ENCODE data around the gene NFKBIL1.

NFKBIL1 gene

GRCh38 chr6:31525553-31525931 is 21.9 kb upstream of the NFKBIL1 start:
- no peak overlapping the region for H4K91ac ChIP-seq (ENCODE audit: low read depth, low read length, poor library complexity)
- no peaks in the 10 kb centered on the region for H3K27me3 ChIP-seq (ENCODE audit: control insufficient read depth in 3 of 3, insufficient read depth in 3 of 3, low read depth in 1 of 3, low read length in 3 of 3)
- no peak overlapping the region for H2BK15ac ChIP-seq (ENCODE audit: low read length)
- H2BK12ac ChIP-seq (ENCODE audit: low read length) = no peak overlapping the region
- no peak overlapping the region for H3K23ac ChIP-seq (ENCODE audit: low read depth, low read length, poor library complexity)
- no peak overlapping the region for H2BK5ac ChIP-seq (ENCODE audit: low read length)
- no peak overlapping the region for H4K8ac ChIP-seq (ENCODE audit: low read depth, low read length)
- H3K79me1 ChIP-seq (ENCODE audit: low read depth, low read length) = no peaks in the 10 kb centered on the region
- no peak overlapping the region for H3K4me3 ChIP-seq (ENCODE audit: low read length in 2 of 2)
- H3K4ac ChIP-seq (ENCODE audit: low read length) = no peak overlapping the region
- peaks cover 0 to 2% of the 10 kb centered on the region in 2 donors for H3K9me3 ChIP-seq (replicated peaks in 1 of 2; ENCODE audit: control insufficient read depth in 2 of 2, insufficient read depth in 1 of 2, low read depth in 1 of 2, low read length in 2 of 2)
- H3K18ac ChIP-seq (ENCODE audit: low read length) = no peak overlapping the region
- no peak overlapping the region for H3K9ac ChIP-seq (ENCODE audit: low read depth, low read length, poor library complexity)
- peaks cover 7 to 13% of the 10 kb centered on the region in 2 donors for H3K36me3 ChIP-seq (replicated peaks in 1 of 2; ENCODE audit: control insufficient read depth in 2 of 2, insufficient read depth in 2 of 2, low read length in 2 of 2)
- peaks cover 0 to 2% of the 10 kb centered on the region in 2 donors for H3K4me1 ChIP-seq (ENCODE audit: control insufficient read depth in 2 of 2, insufficient read depth in 1 of 2, low read depth in 1 of 2, low read length in 2 of 2)
- H3K14ac ChIP-seq (ENCODE audit: low read length) = no peak overlapping the region
- H2BK120ac ChIP-seq (ENCODE audit: low read depth, low read length) = no peak overlapping the region
- H2AFZ ChIP-seq (ENCODE audit: low read length) = no peak overlapping the region
- H3K4me2 ChIP-seq (ENCODE audit: insufficient read depth, low read length, poor library complexity, severe bottlenecking) = no peak overlapping the region
- no CpG with 5 or more reads among the region's 8 CpGs for WGBS, 2 donors (ENCODE audit: extremely low coverage in 2 of 2, insufficient read length in 2 of 2, insufficient replicate concordance in 1 of 2)
- no peak overlapping the region for H3K27ac ChIP-seq (replicated peaks; ENCODE audit: low read length)
- H2AK5ac ChIP-seq (ENCODE audit: low read depth, low read length) = no peak overlapping the region
- no peak for DNase-seq (ENCODE audit: low spot score)

GRCh38 chr6:31525932-31526591 is 21.3 kb upstream of the NFKBIL1 start:
- no peak overlapping the region for H3K27ac ChIP-seq (replicated peaks; ENCODE audit: low read length)
- no peak overlapping the region for H3K18ac ChIP-seq (ENCODE audit: low read length)
- H3K4me2 ChIP-seq (ENCODE audit: insufficient read depth, low read length, poor library complexity, severe bottlenecking) = no peak overlapping the region
- no peak overlapping the region for H3K4ac ChIP-seq (ENCODE audit: low read length)
- WGBS, 2 donors (ENCODE audit: extremely low coverage in 2 of 2, insufficient read length in 2 of 2, insufficient replicate concordance in 1 of 2) = no CpG with 5 or more reads among the region's 4 CpGs
- H3K36me3 ChIP-seq (replicated peaks in 1 of 2; ENCODE audit: control insufficient read depth in 2 of 2, insufficient read depth in 2 of 2, low read length in 2 of 2) = peaks cover 12 to 18% of the 10 kb centered on the region in 2 donors
- H3K79me1 ChIP-seq (ENCODE audit: low read depth, low read length) = no peaks in the 10 kb centered on the region
- no peak overlapping the region for H2AFZ ChIP-seq (ENCODE audit: low read length)
- H4K8ac ChIP-seq (ENCODE audit: low read depth, low read length) = no peak overlapping the region
- H2BK5ac ChIP-seq (ENCODE audit: low read length) = no peak overlapping the region
- no peak overlapping the region for H2BK12ac ChIP-seq (ENCODE audit: low read length)
- no peak overlapping the region for H4K91ac ChIP-seq (ENCODE audit: low read depth, low read length, poor library complexity)
- no peak for DNase-seq (ENCODE audit: low spot score)
- H3K4me3 ChIP-seq (ENCODE audit: low read length in 2 of 2) = no peak overlapping the region
- H2BK15ac ChIP-seq (ENCODE audit: low read length) = no peak overlapping the region
- H2AK5ac ChIP-seq (ENCODE audit: low read depth, low read length) = no peak overlapping the region
- H3K4me1 ChIP-seq (ENCODE audit: control insufficient read depth in 2 of 2, insufficient read depth in 1 of 2, low read depth in 1 of 2, low read length in 2 of 2) = peaks cover 0 to 2% of the 10 kb centered on the region in 2 donors
- no peak overlapping the region for H3K9ac ChIP-seq (ENCODE audit: low read depth, low read length, poor library complexity)
- H2BK120ac ChIP-seq (ENCODE audit: low read depth, low read length) = no peak overlapping the region
- H3K9me3 ChIP-seq (replicated peaks in 1 of 2; ENCODE audit: control insufficient read depth in 2 of 2, insufficient read depth in 1 of 2, low read depth in 1 of 2, low read length in 2 of 2) = peaks cover 0 to 2% of the 10 kb centered on the region in 2 donors
- H3K14ac ChIP-seq (ENCODE audit: low read length) = no peak overlapping the region
- no peaks in the 10 kb centered on the region for H3K27me3 ChIP-seq (ENCODE audit: control insufficient read depth in 3 of 3, insufficient read depth in 3 of 3, low read depth in 1 of 3, low read length in 3 of 3)
- no peak overlapping the region for H3K23ac ChIP-seq (ENCODE audit: low read depth, low read length, poor library complexity)

- Histone ChIP-seq H3K4me3 (ENCODE audit: low read length in 2 of 2) (no peak overlapping the region), H2BK5ac (ENCODE audit: low read length) (no peak overlapping the region), H3K27ac (replicated peaks; ENCODE audit: low read length) (peak overlapping the region; percentile 0), H3K18ac (ENCODE audit: low read length) (no peak overlapping the region), H3K27me3 (ENCODE audit: control insufficient read depth in 3 of 3, insufficient read depth in 3 of 3, low read depth in 1 of 3, low read length in 3 of 3) (no peaks in the 10 kb centered on the region), H3K9me3 (replicated peaks in 1 of 2; ENCODE audit: control insufficient read depth in 2 of 2, insufficient read depth in 1 of 2, low read depth in 1 of 2, low read length in 2 of 2) (peaks cover 0 to 2% of the 10 kb centered on the region in 2 donors), H2BK12ac (ENCODE audit: low read length) (no peak overlapping the region), H2AFZ (ENCODE audit: low read length) (no peak overlapping the region), H3K4me1 (ENCODE audit: control insufficient read depth in 2 of 2, insufficient read depth in 1 of 2, low read depth in 1 of 2, low read length in 2 of 2) (peaks cover 0 to 2% of the 10 kb centered on the region in 2 donors), H2BK120ac (ENCODE audit: low read depth, low read length) (no peak overlapping the region), H4K91ac (ENCODE audit: low read depth, low read length, poor library complexity) (no peak overlapping the region), H3K14ac (ENCODE audit: low read length) (no peak overlapping the region), H2BK15ac (ENCODE audit: low read length) (no peak overlapping the region), H4K8ac (ENCODE audit: low read depth, low read length) (no peak overlapping the region), H3K79me1 (ENCODE audit: low read depth, low read length) (no peaks in the 10 kb centered on the region), H3K4me2 (ENCODE audit: insufficient read depth, low read length, poor library complexity, severe bottlenecking) (no peak overlapping the region), H3K23ac (ENCODE audit: low read depth, low read length, poor library complexity) (no peak overlapping the region), H3K4ac (ENCODE audit: low read length) (no peak overlapping the region), H3K9ac (ENCODE audit: low read depth, low read length, poor library complexity) (no peak overlapping the region), H3K36me3 (replicated peaks in 1 of 2; ENCODE audit: control insufficient read depth in 2 of 2, insufficient read depth in 2 of 2, low read length in 2 of 2) (peaks cover 28 to 41% of the 10 kb centered on the region in 2 donors), H2AK5ac (ENCODE audit: low read depth, low read length) (no peak overlapping the region)
- no CpG with 5 or more reads among the region's 4 CpGs for WGBS, 2 donors (ENCODE audit: extremely low coverage in 2 of 2, insufficient read length in 2 of 2, insufficient replicate concordance in 1 of 2)
- no peak for DNase-seq (ENCODE audit: low spot score)
Observed at GRCh38 chr6:31528307-31528777, 19.1 kb upstream of the NFKBIL1 start.

- no peaks in the 10 kb centered on the region for H3K27me3 ChIP-seq (ENCODE audit: control insufficient read depth in 3 of 3, insufficient read depth in 3 of 3, low read depth in 1 of 3, low read length in 3 of 3)
- no peak within 1 kb of the TSS for H3K4me2 ChIP-seq (ENCODE audit: insufficient read depth, low read length, poor library complexity, severe bottlenecking)
- H2AK5ac ChIP-seq (ENCODE audit: low read depth, low read length) = peak within 1 kb of the TSS; percentile 42
- no peak within 1 kb of the TSS for H2AFZ ChIP-seq (ENCODE audit: low read length)
- peak within 1 kb of the TSS; percentile 38 for H3K27ac ChIP-seq (replicated peaks; ENCODE audit: low read length)
- H3K14ac ChIP-seq (ENCODE audit: low read length) = no peak within 1 kb of the TSS
- no peak within 1 kb of the TSS for H2BK12ac ChIP-seq (ENCODE audit: low read length)
- H2BK120ac ChIP-seq (ENCODE audit: low read depth, low read length) = no peak within 1 kb of the TSS
- no peak within 1 kb of the TSS for H2BK15ac ChIP-seq (ENCODE audit: low read length)
- H3K18ac ChIP-seq (ENCODE audit: low read length) = no peak within 1 kb of the TSS
- DNase-seq (ENCODE audit: low spot score) = no peak
- no peaks in the 10 kb centered on the region for H3K79me1 ChIP-seq (ENCODE audit: low read depth, low read length)
- H3K4me1 ChIP-seq (ENCODE audit: control insufficient read depth in 2 of 2, insufficient read depth in 1 of 2, low read depth in 1 of 2, low read length in 2 of 2) = peaks cover 0 to 2% of the 10 kb centered on the region in 2 donors
- H3K9ac ChIP-seq (ENCODE audit: low read depth, low read length, poor library complexity) = no peak within 1 kb of the TSS
- no peak within 1 kb of the TSS for H4K91ac ChIP-seq (ENCODE audit: low read depth, low read length, poor library complexity)
- peaks cover 32 to 47% of the 10 kb centered on the region in 2 donors for H3K36me3 ChIP-seq (replicated peaks in 1 of 2; ENCODE audit: control insufficient read depth in 2 of 2, insufficient read depth in 2 of 2, low read length in 2 of 2)
- H3K9me3 ChIP-seq (replicated peaks in 1 of 2; ENCODE audit: control insufficient read depth in 2 of 2, insufficient read depth in 1 of 2, low read depth in 1 of 2, low read length in 2 of 2) = peaks cover 0 to 2% of the 10 kb centered on the region in 2 donors
- no peak within 1 kb of the TSS for H4K8ac ChIP-seq (ENCODE audit: low read depth, low read length)
- no CpG with 5 or more reads among the region's 7 CpGs for WGBS, 2 donors (ENCODE audit: extremely low coverage in 2 of 2, insufficient read length in 2 of 2, insufficient replicate concordance in 1 of 2)
- H3K4me3 ChIP-seq (ENCODE audit: low read length in 2 of 2) = peak within 1 kb of the TSS in 1 of 2 donors; percentile 55
- peak within 1 kb of the TSS; percentile 90 for H3K23ac ChIP-seq (ENCODE audit: low read depth, low read length, poor library complexity)
- H2BK5ac ChIP-seq (ENCODE audit: low read length) = no peak within 1 kb of the TSS
- no peak within 1 kb of the TSS for H3K4ac ChIP-seq (ENCODE audit: low read length)
Observed at GRCh38 chr6:31528821-31529328, 18.5 kb upstream of the NFKBIL1 start, which contains the start of gene MCCD1. Gene MCCD1, plus strand, starts transcription at chr6:31528962. Its CDS starts 53 bp downstream, at chr6:31529015.
